Adipose tissue (tissue), 3 donors: ENCODE data around the gene CHTF8. TPM values are rescaled to one million over a fixed set of nuclear protein-coding genes. Genes with fewer than 3 reads are reported as not detected.
"Not testable (repeated sequence)": the region's sequence is repeated elsewhere in the genome, so short reads cannot be mapped to it uniquely, and the experiment has no call there.

Experiments
- H3K27ac ChIP-seq: one replicate; pipeline ENCODE4 v1.5.1; 2013; ENCODE audit warnings: low read depth, low read length
- WGBS, 3 donors: extraction: QIAGEN DNeasy Blood & Tissue Kit; methylation state at CpG; one replicate each; pipeline ENCODE4 v1.1.7; 2013; 5-methylcytosine and 5-hydroxymethylcytosine counted together
- polyA plus RNA-seq, 3 donors: library from polyadenylated mRNA; stranded (reverse); fragments of 200-250 nt; gene quantifications; one replicate each; pipeline ENCODE4 v1.2.3, GENCODE V29; 2013
- donor health status: healthy with polysubstance abuse.
- donor health status: Bipolar disorder and iron deficiency.
- donor health status: healthy.

Gene CHTF8, protein sequence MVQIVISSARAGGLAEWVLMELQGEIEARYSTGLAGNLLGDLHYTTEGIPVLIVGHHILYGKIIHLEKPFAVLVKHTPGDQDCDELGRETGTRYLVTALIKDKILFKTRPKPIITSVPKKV
- polyA plus RNA-seq: 10 to 100 TPM; 39.2 to 50.9 (median 42.2) TPM

DNA sequence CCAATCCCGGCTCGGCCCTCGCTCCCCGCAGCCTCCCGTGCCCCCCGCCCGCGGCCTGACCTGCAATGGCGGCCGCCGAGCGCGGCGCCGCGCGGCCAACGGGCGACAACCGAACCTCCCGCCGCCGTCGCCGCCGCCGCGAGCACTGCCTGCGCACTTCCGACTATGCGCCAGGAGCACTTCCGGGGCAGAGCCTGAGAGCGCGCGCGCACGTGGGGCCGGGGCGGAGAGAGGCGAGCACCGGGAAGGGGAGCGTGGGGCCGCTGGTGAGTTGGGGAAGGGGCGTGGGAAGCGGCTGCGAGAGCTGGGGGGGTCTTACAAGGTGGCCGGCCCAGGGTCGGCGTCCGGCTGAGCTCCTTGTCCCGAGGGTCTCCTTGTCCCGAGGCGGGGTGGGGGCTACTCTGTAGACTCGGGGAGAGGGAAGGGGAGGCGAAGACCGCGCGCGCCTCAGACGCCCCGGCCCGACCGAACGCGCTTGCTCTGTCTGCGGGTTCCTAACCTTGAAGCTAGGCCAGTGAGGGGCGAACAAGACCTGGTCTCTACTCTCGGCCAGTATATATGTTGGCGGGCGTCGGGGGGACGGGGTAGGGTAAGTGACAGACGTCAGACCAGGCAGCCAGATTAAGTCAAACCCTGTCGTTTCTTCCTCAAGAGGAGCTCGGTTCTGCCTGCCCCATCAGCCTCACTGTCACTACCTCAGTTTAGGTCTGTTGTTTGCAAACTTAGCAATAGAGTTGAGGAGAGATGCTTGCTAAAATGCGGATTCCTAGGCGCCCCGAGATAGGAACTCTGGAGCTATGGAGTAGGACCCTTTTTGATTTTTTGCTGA, at the start of gene CHTF8, which contains the start of gene UTP4:
Gene CHTF8 (minus strand): TSS at position 165 of the 829 bp plus-strand sequence. CDS start 11,130 bp downstream, outside the sequence.
Gene UTP4 (plus strand): TSS at position 226 of the 829 bp plus-strand sequence. CDS start 811 bp downstream, outside the sequence.
- WGBS, 3 donors: 1% methylated on average over 53 to 78 of the region's 78 CpGs

DNA sequence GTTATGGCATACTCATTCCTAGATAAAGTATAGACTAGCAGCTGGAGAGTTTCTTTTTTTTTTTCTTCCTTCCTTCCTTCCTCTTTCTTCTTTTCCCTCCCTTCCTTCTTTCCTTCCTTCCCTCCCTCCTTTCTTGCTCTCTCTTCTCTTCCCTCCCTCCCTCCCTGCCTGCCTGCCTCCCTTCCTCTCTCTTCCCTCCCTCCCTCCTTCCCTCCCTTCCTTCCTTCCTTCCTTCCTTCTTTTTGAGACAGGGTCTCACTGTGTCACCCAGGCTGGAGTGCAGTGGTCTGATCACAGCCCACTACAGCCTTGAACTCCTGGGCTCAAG, 47.6 kb upstream of the CHTF8 start:
- no peak overlapping the region for H3K27ac ChIP-seq

More for the DNA sequence above, at the start of gene CHTF8, which contains the start of gene UTP4:
- peak within 1 kb of the TSS; percentile 87 for H3K27ac ChIP-seq

DNA sequence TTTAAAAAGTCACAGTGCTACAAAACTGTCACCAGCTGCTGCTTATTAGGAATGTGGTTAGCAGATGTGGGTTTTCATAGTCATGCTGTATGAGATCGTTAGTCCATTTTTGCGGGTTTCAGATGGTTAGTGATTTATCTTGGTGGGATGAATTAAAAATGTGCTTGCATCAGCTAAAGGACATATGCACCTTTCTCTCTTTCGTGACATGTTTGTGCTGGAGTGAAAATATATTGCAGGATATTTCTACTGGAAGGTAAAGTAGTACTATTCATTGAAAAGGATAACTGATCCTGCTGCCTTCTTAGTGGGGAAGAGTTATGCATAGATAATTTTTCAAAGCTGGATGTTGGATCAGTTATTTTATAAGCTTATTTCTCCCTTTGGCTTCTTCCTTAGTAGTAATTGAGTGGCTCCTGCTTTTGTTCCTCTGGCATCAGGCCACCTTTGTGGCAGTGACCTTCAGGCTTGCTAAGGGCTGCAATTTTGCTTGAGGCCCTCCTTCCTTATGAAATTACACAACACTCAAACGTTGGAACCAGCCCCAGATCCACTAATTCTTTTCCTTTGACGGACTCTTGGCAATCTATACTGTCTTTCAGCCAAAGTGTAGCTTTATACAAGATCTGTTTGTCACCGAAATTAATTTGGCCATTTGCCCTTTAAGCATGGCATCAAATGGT, 47.1 kb upstream of the CHTF8 start:
- H3K27ac ChIP-seq: no peak overlapping the region
- WGBS, 3 donors: 9 to 10% (median 9%) methylated on average over 6 of the region's 6 CpGs

DNA sequence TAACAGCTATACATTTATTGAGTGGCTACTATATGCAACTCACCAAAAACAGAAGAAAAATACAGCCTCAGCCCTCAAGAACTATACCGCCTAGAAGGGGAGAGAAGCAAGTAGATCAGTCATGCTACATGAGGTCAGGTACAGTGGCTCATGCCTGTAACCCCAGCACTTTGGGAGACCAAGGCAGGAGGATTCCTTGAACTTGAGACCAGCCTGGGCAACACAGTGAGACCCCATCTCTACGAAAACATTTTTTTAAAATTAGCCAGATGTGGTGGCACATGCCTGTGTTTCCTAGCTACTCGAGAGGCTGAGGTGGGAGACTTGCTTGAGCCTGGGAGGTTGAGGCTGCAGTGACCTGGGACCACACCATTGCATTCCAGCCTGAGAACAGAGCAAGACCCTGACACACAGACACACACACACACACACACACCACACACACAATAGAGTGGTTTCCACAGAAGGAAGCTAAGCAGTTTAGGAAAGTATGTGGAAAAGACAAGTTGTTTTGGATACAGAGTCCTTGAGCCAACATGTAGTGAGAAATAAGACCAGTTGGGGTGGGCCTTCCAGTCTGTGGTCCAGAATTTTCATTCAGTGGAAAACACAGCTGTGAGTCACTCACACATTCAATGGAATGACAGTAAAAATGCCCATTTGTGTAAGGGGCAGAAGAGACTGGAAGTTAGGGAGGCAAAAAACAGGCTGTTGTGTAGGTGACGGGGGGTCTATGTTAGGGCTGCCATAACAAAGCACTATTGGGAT, 43.8 kb upstream of the CHTF8 start:
- no peak overlapping the region for H3K27ac ChIP-seq
- 92 to 99% (median 92%) methylated on average over 4 of the region's 4 CpGs for WGBS, 3 donors

DNA sequence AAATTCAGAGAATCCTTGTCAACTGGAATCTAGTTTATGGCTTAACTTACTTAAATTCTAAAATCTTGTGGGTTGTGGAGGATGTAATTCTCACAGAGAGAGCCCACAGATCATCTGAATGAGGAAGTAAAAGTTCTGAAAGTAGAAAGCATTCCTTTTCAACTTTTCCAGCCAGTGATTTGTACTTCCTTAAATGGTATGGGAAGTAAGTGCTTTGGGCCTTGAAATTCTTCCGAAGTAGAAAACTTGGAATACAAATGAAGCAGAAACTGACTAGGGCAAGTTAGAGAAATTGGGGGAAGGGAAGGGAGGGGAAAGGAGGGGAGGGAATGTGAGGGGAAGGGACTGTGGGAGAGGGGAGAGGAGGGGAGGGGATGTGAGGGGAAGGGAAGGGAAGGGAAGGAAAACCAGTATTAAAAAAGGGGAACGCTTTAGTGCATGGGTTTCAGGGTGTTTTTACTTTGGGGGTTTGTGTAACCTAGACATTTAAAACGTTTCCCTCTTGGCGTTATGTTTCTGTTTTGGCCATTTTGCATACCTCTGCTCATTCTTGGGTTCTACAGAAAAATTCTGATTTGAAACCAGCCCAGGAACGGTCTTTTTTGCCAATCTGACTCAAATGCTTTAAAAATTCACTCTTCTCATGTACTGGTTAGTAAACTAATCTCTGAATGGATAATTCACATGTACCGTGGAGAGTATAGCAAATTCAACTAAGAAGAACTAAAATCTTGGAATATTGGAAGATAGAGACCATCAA, 39.1 kb upstream of the CHTF8 start:
- WGBS, 3 donors: 30 to 60% (median 31%) methylated on average over 6 of the region's 6 CpGs
- no peak overlapping the region for H3K27ac ChIP-seq

DNA sequence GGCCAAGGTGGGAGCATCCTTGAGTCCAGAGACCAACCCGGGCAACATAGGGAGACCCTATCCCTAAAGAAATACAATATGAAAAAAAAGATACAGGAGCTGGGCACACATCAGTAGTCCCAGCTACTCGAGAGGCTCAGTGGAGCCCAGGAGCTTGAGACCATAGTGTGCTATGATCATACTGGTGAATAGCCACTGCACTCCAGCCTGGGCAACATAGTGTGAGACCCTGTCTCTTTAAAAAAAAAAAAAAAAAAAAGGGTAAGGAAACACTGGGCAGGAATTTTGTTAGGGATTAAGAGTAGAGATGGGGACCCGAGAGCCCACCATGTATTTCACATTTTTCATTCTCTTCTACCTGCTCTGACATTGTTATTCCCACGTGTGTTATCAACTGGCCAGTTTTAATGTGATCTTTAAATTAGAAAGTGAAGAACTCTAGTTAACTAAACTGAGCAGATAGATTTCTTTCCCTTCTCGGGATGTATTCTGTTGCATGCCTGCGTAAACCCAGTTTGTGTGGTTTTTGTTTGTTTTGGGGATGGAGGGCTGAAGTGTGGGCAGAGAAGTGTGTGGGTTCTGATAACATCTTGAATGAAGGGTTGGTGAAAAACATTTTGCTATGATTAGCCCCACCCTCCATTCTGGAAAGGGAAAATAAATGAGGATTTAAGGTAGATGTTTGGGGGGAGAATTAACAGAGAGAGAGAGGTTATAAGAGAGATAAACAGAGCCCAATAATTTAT, 37.4 kb upstream of the CHTF8 start:
- 64 to 93% (median 90%) methylated on average over 6 of the region's 6 CpGs for WGBS, 3 donors
- no peak overlapping the region for H3K27ac ChIP-seq

DNA sequence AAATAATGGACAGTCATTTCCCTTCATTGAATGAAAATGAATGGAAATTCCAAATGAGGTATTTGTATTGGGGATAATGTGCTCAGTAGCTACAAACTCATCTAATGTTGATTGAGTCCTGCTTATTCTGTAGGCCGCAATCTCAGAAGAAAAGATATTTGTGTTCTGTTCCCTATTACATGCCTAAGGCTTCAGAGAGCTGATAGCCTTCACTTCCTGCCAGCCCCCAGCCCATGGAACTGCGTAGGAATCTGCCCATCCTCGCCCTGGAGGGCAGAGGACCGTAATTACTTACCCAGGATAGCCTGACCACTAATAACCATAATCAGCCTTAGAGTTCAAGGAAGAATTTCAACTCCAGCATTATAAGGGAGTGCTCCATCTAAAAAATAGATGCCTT, 36.7 kb upstream of the CHTF8 start:
- 94 to 97% (median 96%) methylated on average over 4 of the region's 4 CpGs for WGBS, 3 donors
- no peak overlapping the region for H3K27ac ChIP-seq

DNA sequence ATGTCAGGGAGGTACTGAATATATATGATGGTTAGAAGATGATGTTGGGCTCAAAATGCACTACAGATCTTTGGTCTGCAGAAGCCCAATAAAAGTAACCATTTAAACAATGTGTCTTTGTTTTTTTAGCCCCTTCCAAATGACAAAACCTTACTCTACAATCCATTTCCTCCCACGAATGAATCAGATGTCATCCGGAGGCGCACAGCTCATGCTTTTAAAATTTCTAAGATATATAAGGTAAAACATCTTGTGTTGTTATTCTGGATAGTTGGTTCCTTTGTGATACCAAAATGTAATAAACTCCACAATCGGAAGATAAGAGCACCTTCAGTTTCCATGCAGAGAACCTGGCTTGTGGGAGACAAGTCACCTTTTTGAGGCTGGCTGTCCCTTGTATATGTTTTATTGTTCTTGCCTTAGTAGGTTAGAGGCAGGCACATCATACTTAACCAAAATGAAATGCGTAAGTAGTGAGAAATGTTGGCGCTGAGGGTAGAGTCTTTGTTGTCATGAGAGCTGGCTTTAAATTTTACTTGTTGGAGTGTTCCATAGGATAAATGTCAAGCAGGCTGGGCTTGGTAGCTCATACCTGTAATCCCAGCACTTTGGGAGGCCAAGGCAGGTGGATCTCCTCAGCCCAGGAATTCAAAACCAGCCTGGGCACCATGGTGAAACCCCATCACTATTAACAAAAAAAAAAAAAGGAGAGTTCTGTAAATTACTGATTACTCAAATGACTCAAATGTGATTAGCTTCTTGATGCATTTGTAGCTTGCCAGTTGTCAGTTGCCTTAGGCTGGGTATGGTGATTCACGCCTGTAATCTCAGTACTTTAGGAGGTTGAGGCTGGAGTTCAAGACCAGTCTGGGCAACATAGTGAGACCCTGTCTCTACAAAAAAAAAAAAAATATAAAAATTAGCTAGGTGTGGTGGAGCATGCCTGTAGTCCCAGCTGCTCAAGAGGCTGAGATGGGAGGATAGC, 34.9 kb upstream of the CHTF8 start:
- WGBS, 3 donors: 86 to 89% (median 87%) methylated on average over 7 of the region's 7 CpGs
- H3K27ac ChIP-seq: no peak overlapping the region

DNA sequence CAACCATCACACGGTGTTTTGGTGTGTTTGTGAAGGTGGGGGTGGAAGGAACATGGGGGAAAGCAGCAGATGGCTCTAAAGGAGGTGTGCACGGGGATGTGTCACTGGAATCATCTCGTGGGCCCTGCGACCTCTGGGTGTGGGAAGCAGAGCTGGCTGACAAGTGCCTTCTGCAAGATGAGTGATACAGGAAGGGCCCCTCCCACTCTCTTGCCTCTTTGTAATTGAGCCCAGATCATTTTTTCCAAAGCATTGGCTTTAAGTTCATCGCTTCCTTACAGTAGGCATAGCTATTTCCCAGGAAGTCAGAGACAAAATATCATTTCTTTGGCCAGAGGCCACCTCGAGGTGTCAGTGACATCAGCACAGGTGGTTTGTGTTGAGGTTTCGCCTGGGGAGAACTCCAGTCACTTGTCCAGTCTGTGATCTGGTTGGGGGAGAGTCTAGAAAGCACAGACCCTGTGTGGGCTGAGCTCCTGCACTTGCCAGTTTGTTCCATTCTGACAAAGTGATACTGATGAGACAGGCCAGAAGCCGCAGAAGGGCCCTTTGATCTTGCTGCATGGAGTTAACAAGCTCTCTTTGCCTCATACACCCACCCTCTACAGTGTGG, 33.9 kb upstream of the CHTF8 start:
- whole genome bisulfite sequencing, 3 donors: 63 to 74% (median 64%) methylated on average over 8 of the region's 8 CpGs

DNA sequence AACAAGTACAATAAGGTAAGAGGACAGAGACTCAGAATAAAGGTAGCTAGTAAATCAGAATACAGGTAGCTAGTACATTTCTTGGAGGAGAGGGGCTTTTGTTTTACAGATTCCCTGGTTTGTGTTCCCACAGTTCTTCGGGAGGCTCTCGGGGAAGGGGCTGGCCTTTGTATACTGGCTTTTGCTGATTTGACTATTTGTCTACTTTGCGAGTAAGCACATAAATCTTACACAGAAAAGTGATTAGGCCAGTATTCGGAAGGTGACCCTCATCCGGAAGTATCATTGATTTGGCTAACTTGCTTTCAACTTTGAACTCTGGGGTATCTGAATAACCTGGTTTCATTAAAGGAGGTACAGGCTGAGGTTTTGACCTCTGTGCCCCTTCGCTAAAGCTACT, 33.2 kb upstream of the CHTF8 start:
- 93 to 94% (median 94%) methylated on average over 6 of the region's 6 CpGs for WGBS, 3 donors
- H3K27ac ChIP-seq: no peak overlapping the region

More for the DNA sequence above, 33.9 kb upstream of the CHTF8 start:
- no peak overlapping the region for H3K27ac ChIP-seq

DNA sequence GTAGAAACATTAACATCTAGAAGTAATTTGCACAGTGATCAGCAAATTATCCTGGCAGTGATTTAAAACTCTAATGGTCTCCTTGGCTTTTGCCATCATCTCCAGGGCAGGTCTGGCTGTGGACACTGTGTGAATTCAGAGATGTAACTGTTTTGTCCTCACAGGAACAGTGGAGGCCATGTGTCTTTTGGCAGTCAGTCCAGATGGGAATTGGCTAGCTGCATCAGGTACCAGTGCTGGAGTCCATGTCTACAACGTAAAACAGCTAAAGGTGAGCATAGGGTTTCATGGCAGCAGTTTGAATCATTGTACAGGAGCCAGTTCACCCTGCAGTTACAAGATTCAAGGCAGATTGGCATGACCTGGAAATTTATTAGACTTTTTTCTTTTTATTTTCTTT, 27.8 kb upstream of the CHTF8 start:
- 94 to 100% (median 98%) methylated on average over 1 of the region's 1 CpG for WGBS, 3 donors
- H3K27ac ChIP-seq: no peak overlapping the region

DNA sequence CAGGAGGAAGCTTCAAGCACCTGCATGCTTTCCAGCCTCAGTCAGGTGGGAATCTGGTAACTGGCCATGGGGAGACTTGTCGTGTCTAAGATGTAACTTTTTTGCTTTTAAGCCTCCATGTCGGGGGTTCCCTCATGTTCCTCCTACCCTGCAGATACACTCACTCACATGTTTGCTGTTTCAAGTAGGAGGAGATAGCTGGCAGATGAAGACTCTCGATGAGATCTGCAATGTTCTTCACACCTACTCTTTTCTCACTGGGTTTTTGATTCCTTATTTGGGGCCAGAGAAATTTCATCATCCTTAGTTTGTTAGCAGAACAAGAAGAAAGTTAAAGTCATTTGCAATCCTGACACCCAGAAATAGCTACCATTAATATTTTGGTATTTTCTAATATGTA, 24.8 kb upstream of the CHTF8 start:
- WGBS, 3 donors: 77 to 81% (median 79%) methylated on average over 3 of the region's 3 CpGs
- H3K27ac ChIP-seq: no peak overlapping the region

DNA sequence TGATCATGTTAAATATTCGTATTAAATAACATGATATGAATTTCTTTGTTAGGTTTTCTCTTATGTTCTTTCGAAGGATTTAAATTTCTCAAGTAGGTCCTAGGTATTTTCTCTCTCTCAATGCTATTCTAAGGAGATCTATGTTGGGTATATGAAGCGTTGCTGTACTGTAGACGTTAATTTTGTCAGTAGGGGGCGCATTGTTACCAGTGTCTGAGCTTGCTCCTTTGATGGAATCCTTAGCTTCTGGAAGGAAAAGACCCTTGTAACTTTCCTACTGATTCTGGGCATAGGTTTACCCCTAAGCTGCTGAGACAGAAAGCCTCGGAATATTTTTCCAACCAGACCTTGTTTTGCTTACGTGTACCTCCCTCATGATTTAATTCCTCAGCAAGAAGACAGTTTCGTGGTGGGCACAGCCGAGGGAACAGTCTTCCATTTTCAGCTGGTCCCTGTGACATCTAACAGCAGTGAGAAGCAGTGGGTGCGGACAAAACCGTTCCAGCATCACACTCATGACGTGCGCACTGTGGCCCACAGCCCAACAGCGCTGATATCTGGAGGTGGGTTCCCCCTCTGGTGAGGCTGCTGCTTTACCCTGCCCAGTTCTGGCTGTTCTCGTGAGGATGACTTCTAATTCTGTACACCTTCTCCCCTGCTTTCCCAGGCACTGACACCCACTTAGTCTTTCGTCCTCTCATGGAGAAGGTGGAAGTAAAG, 17.9 kb upstream of the CHTF8 start:
- 58 to 62% (median 61%) methylated on average over 16 of the region's 16 CpGs for WGBS, 3 donors

DNA sequence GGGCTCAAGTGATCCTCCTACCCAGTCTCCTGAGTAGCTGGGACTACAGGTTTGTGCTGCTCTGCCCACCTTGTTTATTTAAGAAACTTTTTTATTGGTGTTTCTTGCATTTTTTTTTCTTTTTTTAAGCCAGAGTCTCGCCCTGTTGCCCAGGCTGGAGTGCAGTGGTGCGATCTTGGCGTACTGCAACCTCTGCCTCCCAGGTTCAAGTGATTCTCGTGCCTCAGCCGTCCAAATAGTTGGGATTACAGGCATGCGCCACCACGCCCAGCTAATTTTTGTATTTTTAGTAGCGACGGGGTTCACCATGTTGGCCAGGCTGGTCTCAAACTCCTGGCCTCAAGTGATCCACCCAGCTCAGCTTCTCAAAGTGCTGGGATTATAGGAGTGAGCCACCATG, 17.2 kb upstream of the CHTF8 start:
- 85 to 90% (median 90%) methylated on average over 9 of the region's 9 CpGs for WGBS, 3 donors

More for the DNA sequence above, 17.9 kb upstream of the CHTF8 start:
- H3K27ac ChIP-seq: no peak overlapping the region

DNA sequence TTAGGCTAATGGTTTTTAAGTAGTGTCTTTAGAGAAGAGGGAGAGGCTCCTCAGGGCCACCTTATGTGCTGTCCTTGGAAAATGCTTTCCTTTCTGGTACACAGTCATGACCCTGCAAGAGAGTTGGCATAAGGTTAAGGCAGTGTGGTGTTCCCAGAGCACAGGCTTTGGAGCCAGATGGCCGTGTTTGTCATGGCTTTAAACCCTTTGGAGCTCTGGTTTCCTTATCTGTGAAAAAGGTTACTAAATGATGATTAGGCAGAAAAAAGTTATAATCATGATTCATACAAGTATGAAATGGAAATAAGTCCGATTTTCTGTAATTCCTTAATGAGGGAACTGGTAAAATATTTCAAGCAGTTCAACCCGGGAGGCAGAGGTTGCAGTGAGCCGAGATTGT, 13.3 kb upstream of the CHTF8 start:
- no peak overlapping the region for H3K27ac ChIP-seq
- 34 to 76% (median 61%) methylated on average over 4 of the region's 4 CpGs for WGBS, 3 donors

More for the DNA sequence above, 17.2 kb upstream of the CHTF8 start:
- not testable (repeated sequence) for H3K27ac ChIP-seq
